Measurements from ENCODE around the gene IFI16. TPM values are rescaled to one million over a fixed set of nuclear protein-coding genes. Genes with fewer than 3 reads are reported as not detected.
"Not testable (repeated sequence)": the region's sequence is repeated elsewhere in the genome, so short reads cannot be mapped to it uniquely, and the experiment has no call there.

Gene IFI16
- total RNA-seq, 4 donors from 2014 or later, result 47.0 to 72.0 (median 50.8) TPM

DNA sequence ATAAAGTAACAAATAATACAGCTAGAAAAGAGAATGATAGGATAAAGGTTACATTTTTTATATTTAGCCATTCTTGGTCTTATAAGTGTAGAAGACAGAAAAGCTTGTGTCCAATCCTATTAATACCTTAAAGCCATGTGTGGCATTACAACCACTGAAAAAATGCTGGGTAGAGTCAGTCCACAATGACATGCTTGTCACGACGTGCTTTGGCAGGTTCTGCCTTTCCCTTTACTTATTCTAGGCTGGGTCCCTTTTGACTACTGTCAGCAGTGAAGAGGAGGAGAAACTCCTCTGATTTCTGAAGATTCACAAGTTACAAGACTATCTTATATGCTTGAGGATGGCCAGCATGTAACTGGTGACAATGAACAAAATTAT, 81.5 kb downstream of the IFI16 start:
- H3K4me3 ChIP-seq (ENCODE audit: low read depth, poor library complexity, severe bottlenecking), result no peak overlapping the region
- WGBS, 2 donors, result 31 to 54% methylated on average over 2 of the region's 2 CpGs
- no peak for DNase-seq (ENCODE audit: low spot score in 2 of 2)
- intact Hi-C loops (cut with DNase I; ENCODE audit: low total_unique reads), result no loop called here
- TF ChIP-seq POLR2A (IDR thresholded peaks at IDR 0.05) (no peak), CTCF (IDR thresholded peaks at IDR 0.05) (no peak)

GRCh38 chr1:159091607-159092031, 81.9 kb downstream of the IFI16 start:
- TF ChIP-seq POLR2A (IDR thresholded peaks at IDR 0.05) (no peak), CTCF (IDR thresholded peaks at IDR 0.05) (no peak)
- WGBS, 2 donors, result 82 to 84% methylated on average over 1 of the region's 1 CpG
- no peak for DNase-seq (ENCODE audit: low spot score in 2 of 2)
- intact Hi-C loops (cut with DNase I; ENCODE audit: low total_unique reads), result no loop called here
- H3K4me3 ChIP-seq (ENCODE audit: low read depth, poor library complexity, severe bottlenecking), result no peak overlapping the region

- no peak overlapping the region for H3K4me3 ChIP-seq (ENCODE audit: low read depth, poor library complexity, severe bottlenecking)
- DNase-seq (ENCODE audit: low spot score in 2 of 2), result no peak
- no peak for TF ChIP-seq POLR2A (IDR thresholded peaks at IDR 0.05)
- TF ChIP-seq CTCF (IDR thresholded peaks at IDR 0.05), result no peak
- 47 to 55% methylated on average over 3 of the region's 3 CpGs for WGBS, 2 donors
- intact Hi-C loops (cut with DNase I; ENCODE audit: low total_unique reads), result no loop called here
Observed at GRCh38 chr1:159092036-159092760, 82.5 kb downstream of the IFI16 start.

DNA sequence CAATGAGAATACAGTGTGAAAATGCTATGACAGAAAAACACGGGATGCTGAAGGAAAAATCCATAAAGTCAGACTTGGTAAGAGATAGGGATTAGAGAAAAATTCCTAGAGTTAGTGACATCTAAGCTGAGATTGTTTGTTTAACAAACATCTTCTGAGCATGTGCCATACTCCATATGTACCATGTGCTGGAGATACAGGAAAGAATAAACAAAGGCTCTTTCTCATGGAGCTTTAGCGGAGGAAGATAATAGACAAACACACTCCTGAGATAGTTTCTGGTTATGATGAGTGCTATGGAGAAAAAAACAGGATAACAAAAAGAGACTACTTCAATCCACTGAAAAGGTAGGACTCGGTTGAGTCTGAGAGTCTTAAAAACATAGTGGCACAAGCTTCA, 88.9 kb downstream of the IFI16 start:
- TF ChIP-seq POLR2A (IDR thresholded peaks at IDR 0.05) (no peak), CTCF (IDR thresholded peaks at IDR 0.05) (no peak)
- intact Hi-C loops (cut with DNase I; ENCODE audit: low total_unique reads), result no loop called here
- H3K4me3 ChIP-seq (ENCODE audit: low read depth, poor library complexity, severe bottlenecking), result no peak overlapping the region
- 84% methylated on average over 3 of the region's 3 CpGs for WGBS, 2 donors
- no peak for DNase-seq (ENCODE audit: low spot score in 2 of 2)

DNA sequence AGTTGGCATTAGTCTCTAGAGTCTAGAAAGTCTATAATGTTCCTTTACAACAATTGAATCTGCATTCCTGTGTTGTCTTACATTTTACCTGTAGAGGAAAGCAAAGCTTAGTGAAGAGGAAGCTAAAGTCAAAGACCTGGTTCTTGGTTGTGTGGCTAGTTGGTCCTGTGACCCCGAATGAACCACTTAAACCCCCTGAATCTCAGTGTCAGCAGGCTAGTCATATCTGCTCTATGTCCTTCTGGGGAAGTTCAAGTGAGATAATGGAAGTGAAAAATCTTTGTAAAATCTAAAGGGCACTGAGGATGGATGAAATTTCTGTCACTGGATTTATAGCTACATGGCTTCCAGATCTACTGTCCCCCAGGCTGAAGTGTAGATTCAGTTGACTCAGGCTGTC, 90.9 kb downstream of the IFI16 start:
- intact Hi-C loops (cut with DNase I; ENCODE audit: low total_unique reads), result no loop called here
- 88 to 95% methylated on average over 1 of the region's 1 CpG for WGBS, 2 donors
- no peak for DNase-seq (ENCODE audit: low spot score in 2 of 2)
- no peak overlapping the region for H3K4me3 ChIP-seq (ENCODE audit: low read depth, poor library complexity, severe bottlenecking)
- TF ChIP-seq POLR2A (IDR thresholded peaks at IDR 0.05), result no peak
- TF ChIP-seq CTCF (IDR thresholded peaks at IDR 0.05), result no peak

GRCh38 chr1:159103021-159103420, 93.3 kb downstream of the IFI16 start:
- intact Hi-C loops (cut with DNase I; ENCODE audit: low total_unique reads); DNase-seq (ENCODE audit: low spot score in 2 of 2); H3K4me3 ChIP-seq (ENCODE audit: low read depth, poor library complexity, severe bottlenecking): not testable (repeated sequence)
- WGBS, 2 donors, result 78 to 80% methylated on average over 3 of the region's 3 CpGs

Other genes with a start within 250 kb of the IFI16 start
- gene OR6N1, start 237.7 kb upstream of the IFI16 start, total RNA-seq, result not detected
- not detected for gene OR6N2, start 228.7 kb upstream of the IFI16 start, total RNA-seq
- 1 to 10 TPM; 1.1 to 3.7 (median 3.2) TPM for gene MNDA, start 178.6 kb upstream of the IFI16 start, total RNA-seq
- under 1 TPM in 1 of 4 donors, not detected in 3; 0.39 TPM for gene PYHIN1, start 78.4 kb upstream of the IFI16 start, total RNA-seq
- gene AIM2, start 66.9 kb downstream of the IFI16 start, total RNA-seq, result 1 to 10 TPM in 1 of 4 donors, under 1 TPM in 1, not detected in 2; 0.16 to 3.5 TPM
- gene CADM3, start 161.7 kb downstream of the IFI16 start, total RNA-seq, result 10 to 100 TPM in 1 of 4 donors, 1 to 10 TPM in 3; 2.6 to 11.0 (median 6.6) TPM
- 100 to 1,000 TPM in 1 of 4 donors, 10 to 100 TPM in 3; 17.4 to 104 (median 46.9) TPM for gene ACKR1, start 195.0 kb downstream of the IFI16 start, total RNA-seq